SK-N-SH treated with all-trans-retinoic acid at 6 μM for 48 hours (cell line): Measurements from ENCODE around the gene MTCL1.

Experiments
- ARNTL ChIP-seq: fragments of 450-650 bp; formaldehyde crosslinking; IDR thresholded peaks from 2 replicates; pipeline ENCODE4 v1.5.0; 2020; ENCODE audit warnings: low read depth, mild to moderate bottlenecking, moderate library complexity, borderline replicate concordance
- BACH2 ChIP-seq: fragments of 250-450 bp; sonication (Bioruptor Pico); IDR thresholded peaks from 2 replicates; pipeline ENCODE4 v1.9.0; 2021; ENCODE audit warnings: mild to moderate bottlenecking, borderline replicate concordance
- CREB5 ChIP-seq: fragments of 250-450 bp; sonication (Bioruptor Pico); IDR thresholded peaks from 2 replicates; pipeline ENCODE4 v1.5.1; 2020; ENCODE audit warnings: low read depth, mild to moderate bottlenecking, moderate library complexity
- CSDC2 ChIP-seq: fragments of 250-450 bp; sonication (Bioruptor Pico); IDR thresholded peaks from 2 replicates; pipeline ENCODE4 v1.5.0; 2020; ENCODE audit warnings: mild to moderate bottlenecking, moderate library complexity
- ISL1 ChIP-seq: fragments of 250-450 bp; sonication (Bioruptor Pico); IDR thresholded peaks from 2 replicates; pipeline ENCODE4 v2.1.2; 2022; ENCODE audit warnings: mild to moderate bottlenecking, moderate library complexity
- PATZ1 ChIP-seq: fragments of 250-450 bp; sonication (Bioruptor Pico); IDR thresholded peaks from 2 replicates; pipeline ENCODE4 v1.8.0; 2020; ENCODE audit warnings: mild to moderate bottlenecking, moderate library complexity, borderline replicate concordance
- POU6F1 ChIP-seq: fragments of 250-450 bp; sonication (Bioruptor Pico); IDR thresholded peaks from 2 replicates; pipeline ENCODE4 v1.8.0; 2021; ENCODE audit warnings: low read depth, mild to moderate bottlenecking, moderate library complexity, borderline replicate concordance
- RARB ChIP-seq: fragments of 250-450 bp; sonication (Bioruptor Pico); IDR thresholded peaks from 2 replicates; pipeline ENCODE4 v1.8.0; 2021; ENCODE audit warnings: mild to moderate bottlenecking, moderate library complexity
- SNAI2 ChIP-seq: fragments of 250-450 bp; sonication (Bioruptor Pico); IDR thresholded peaks from 2 replicates; pipeline ENCODE4 v1.5.0; 2020; ENCODE audit warnings: mild to moderate bottlenecking, moderate library complexity
- TSHZ2 ChIP-seq: fragments of 250-450 bp; sonication (Bioruptor Pico); IDR thresholded peaks from 2 replicates; pipeline ENCODE4 v1.5.0; 2020; ENCODE audit warnings: mild to moderate bottlenecking, moderate library complexity
- ZFP30 ChIP-seq: fragments of 450-650 bp; formaldehyde crosslinking; IDR thresholded peaks from 2 replicates; pipeline ENCODE4 v1.5.0; 2022; ENCODE audit warnings: mild to moderate bottlenecking, moderate library complexity
- ZNF70 ChIP-seq: fragments of 450-650 bp; formaldehyde crosslinking; IDR thresholded peaks from 2 replicates; pipeline ENCODE4 v1.5.0; 2020; ENCODE audit warnings: mild to moderate bottlenecking, moderate library complexity

GRCh38 chr18:8793445-8794155 is 88.2 kb downstream of the MTCL1 start:
- TF ChIP-seq POU6F1 (CRISPR knock-in tag): no peak
- no peak for TF ChIP-seq ISL1 (CRISPR knock-in tag)
- no peak for TF ChIP-seq ZNF70 (CRISPR knock-in tag)
- no peak for TF ChIP-seq CREB5 (CRISPR knock-in tag)
- TF ChIP-seq ZFP30 (CRISPR knock-in tag): no peak
- TF ChIP-seq TSHZ2 (CRISPR knock-in tag): no peak
- TF ChIP-seq RARB (CRISPR knock-in tag): no peak
- no peak for TF ChIP-seq SNAI2 (CRISPR knock-in tag)
- no peak for TF ChIP-seq ARNTL (CRISPR knock-in tag)
- no peak for TF ChIP-seq BACH2 (CRISPR knock-in tag)
- TF ChIP-seq PATZ1 (CRISPR knock-in tag): no peak
- no peak for TF ChIP-seq CSDC2 (CRISPR knock-in tag)
